ENCODE measurements around the gene APRT.
A peak's percentile ranks its signal among the peaks of the same experiment; 100 is the strongest.
"Not testable (repeated sequence)": the region's sequence is repeated elsewhere in the genome, so short reads cannot be mapped to it uniquely, and the experiment has no call there.

The APRT gene

GRCh38 chr16:88806491-88807111 is 5.1 kb downstream of the APRT start:
- DNase-seq, result no peak

DNA sequence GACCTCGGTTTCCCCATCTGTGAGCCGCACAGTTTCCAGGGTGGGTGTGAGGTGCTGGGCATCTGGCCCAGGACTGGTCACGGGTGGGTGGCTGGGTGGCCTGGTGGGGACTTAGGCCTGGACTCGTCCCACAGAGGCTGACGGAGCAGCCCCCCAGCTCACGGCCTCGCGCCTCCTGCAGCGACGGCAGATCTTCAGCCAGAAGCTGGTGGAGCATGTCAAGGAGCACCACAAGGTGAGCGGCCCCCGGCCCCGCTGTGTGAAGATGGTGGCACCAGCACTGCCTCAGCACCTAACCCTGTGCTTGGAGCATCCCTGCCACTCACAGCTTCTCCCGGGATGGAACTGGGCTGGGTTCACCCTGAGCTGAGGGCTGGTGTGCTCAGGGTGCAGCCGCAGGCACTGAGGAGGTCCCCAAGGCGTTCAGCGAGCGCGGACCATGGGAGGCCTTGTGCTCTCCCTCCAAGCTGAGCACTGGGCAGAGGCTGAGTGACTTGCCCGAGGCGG is 5.8 kb downstream of the APRT start:
- DNase-seq, result no peak

- no peak for DNase-seq
These were observed 6.4 kb downstream of the APRT start for GRCh38 chr16:88805340-88805715.

DNA sequence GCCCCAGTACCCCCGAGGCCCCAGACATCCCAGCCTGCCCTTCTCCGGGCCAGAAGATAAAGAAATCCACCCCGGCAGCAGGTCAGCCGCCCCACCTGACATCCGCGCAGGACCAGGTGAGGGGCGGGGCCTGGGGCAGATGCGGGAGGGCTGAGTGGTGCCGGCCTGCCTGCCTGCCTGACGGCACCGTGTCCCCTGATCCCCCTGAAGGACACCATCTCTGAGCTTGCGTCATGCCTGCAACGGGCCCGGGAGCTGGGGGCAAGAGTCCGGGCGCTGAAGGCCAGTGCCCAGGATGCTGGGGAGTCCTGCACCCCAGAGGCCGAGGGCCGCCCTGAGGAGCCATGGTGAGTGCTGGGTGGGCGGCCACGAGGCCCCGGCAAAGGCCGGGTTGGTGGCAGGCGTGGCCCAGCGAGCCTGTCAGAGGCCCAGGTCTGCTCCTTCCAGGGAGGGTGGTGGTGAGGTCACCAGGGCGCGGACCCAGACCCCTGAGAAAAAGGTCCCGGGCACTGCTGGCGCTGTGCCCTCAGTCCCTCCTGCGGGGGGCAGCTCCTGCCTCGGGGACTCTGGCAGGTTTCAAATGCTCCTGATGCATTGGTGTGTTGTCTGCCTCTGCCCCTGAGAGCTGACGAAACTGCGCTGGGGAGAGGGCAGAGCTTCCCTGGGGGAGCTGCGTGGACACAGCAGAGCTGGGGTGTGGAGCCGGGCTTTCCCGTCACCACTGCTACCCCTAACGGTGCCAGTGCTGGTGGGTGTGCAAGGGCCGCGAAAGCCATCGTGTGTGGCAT is 7.0 kb downstream of the APRT start:
- peak; percentile 20 for DNase-seq

DNA sequence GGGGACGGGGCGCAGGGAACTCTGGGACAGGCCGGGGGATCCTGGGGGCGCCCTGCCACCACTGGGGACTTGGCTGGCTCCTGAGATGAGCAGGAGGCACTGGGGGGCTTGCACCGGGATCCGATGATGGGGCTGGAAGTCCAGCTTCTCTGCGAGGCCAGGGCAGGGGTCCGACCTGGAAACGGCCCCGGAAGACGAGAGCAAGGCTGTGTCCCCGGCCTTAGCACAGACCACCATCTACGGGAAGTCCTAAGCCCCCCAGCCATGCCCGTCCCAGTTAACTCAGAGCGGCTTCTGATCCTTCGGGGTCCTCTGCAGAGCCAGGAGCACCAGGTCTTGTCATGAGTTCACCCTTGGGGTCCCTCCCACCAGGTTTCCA is 7.6 kb downstream of the APRT start:
- DNase-seq, result no peak

GRCh38 chr16:88803264-88803987 is 8.3 kb downstream of the APRT start, which contains the start of gene CDT1:
CDT1 (plus strand) TSS chr16:88803789; CDS start chr16:88803832, 43 bp downstream.
- peak; percentile 70 for DNase-seq

DNA sequence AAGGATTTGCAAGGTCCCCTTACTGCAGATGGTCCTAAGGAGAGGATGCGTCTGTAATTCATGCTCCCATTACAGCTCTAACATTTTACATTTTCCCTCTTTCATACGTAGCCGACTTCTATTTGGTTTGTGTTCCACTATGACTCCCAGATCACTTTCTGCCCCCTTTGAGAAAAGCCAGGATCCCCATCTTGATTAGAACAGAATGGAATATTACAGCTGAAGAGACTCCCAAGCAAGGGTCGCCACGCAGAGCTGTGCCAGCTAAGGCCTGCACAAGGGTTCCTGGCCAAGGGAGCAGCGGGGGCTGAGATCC is 11.5 kb downstream of the APRT start:
- DNase-seq, result no peak

DNA sequence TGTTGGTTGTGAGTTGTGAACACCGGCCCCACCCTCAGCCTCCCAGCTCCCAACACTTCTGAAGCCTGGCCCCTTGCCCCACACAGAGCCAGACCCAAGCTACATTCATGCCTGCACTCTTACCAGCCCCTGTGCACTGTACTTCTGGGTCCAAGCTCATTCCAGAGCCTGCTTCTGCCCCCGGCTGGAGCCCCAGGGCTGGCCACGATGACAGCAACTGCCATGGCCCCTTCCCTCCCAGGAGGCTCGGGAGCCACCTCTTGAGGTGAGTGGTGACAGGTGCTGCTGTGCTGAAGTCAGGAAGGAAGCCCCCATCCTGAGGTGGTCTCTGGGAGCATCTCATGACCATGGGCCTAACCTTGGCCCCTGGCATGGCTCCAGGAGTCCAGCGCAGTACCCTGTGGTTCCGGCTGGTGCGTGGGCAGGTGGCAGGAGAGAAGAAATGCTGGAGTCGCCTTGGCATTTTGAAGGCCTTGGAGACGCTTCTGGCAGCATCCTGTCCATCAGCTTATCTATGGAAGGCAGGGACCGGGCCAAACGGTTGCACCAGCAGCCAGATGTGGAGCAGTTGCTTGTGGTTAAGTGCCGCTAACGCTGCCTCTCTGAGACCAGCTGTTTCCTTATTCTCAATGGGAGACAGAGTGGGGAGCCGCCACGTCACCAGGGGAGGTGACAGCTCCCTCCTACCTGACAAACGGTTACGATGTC is 12.0 kb downstream of the APRT start:
- DNase-seq, result no peak

GRCh38 chr16:88798772-88799455 is 12.8 kb downstream of the APRT start:
- peak; percentile 97 for DNase-seq

GRCh38 chr16:88798073-88798472 is 13.7 kb downstream of the APRT start:
- no peak for DNase-seq

DNA sequence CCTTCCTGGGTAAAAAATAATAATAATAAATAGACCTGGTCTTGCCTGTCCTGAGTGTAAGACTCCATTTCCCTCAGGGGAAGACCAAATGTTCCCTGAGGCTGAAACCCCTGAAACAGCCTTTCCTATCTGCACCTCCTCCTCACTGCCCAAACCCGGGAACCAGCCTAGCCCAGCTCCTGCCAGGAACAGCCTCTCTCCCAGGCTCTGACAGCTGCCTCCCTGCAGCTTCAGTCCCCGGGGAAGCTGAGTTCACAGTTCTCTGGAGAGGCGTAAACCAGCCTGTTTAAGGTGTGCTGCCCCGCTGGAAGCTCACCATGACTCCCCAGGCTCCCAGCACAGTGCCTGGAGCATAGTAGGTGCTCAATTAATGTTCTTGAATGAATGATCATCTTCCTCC is 15.4 kb downstream of the APRT start:
- peak; percentile 61 for DNase-seq

DNA sequence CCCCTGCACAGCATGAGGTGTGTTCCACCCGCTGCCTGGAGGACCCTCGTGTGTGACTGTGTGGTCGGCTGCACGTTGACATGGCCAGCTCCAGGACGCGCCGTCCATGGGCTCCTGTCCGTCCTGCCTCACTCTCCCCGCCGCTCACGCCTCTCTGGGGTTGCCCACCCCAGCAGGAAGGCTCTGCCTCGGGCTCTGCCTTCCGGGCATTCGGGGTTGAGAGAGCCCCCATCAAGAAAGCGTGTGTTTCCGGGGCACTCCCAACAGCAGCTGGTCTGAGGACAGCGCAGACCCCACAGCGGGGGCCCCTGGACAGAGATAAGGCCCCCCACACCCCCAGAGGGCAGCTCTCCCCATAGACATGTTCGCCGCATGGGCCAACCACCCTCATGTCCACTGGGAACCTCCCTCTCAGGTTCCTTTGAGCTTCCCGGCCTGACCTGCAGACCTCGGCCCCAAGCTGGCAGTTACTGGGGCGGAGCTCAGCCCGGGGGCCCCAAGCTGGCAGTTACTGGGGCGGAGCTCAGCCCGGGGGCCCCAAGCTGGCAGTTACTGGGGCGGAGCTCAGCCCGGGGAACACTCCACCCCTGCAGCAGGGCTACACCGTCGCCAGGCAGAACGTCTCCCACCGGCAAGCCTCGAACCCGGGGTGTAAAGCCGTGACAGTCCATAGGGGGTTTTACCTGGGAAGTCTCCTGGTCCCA is 18.3 kb downstream of the APRT start:
- DNase-seq, result no peak

DNA sequence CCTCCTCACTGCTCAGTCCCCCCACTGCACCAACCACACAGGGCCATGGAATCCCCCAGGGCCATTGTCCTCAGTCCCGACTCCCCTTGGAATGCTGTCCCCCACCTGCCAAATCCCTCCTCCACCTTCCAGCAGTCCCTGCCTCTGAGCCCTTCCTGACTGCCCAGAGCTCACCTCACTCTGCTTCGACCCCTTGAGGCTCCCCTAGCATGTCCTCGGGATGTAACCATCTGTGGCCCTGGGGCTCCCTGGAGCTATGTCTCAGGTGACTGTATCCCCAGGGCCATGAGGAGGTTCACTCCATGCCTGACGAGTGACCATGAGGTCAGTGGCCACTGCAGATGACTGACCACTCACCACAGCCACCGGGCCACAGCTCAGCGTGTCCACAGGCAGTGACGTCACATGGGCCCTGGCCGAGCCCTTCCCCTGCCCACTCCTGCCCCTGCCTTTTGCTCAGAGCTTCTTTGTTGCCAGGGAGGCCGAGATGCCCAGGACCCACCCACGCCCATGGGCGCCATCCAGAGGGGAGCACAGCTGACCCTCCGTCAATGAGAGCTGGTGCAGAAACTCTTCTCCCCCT is 19.0 kb downstream of the APRT start:
- no peak for DNase-seq

DNA sequence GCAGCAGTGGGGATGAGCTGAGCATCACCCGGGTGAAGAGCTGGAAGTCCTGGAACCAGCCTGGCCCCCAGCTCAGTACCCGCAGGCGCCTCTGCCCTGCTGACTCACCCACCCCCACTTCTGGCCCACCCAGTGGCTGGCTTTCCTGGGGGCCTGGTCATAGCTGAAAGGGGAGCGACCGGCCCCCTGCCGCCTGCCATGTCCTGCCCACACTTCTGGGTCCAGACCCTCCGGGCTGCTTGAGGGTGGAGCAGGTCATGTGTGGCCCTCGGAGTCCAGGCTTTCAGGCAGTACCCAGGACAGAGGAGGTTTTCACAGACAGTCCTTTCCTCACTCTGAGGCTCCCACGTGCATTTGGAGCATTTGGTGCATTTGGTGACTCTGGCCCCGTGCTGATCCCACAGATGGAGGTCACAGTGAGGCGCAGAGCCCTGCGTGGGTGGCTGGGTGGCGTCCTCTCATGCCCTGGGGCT is 19.6 kb downstream of the APRT start:
- DNase-seq, result no peak

DNA sequence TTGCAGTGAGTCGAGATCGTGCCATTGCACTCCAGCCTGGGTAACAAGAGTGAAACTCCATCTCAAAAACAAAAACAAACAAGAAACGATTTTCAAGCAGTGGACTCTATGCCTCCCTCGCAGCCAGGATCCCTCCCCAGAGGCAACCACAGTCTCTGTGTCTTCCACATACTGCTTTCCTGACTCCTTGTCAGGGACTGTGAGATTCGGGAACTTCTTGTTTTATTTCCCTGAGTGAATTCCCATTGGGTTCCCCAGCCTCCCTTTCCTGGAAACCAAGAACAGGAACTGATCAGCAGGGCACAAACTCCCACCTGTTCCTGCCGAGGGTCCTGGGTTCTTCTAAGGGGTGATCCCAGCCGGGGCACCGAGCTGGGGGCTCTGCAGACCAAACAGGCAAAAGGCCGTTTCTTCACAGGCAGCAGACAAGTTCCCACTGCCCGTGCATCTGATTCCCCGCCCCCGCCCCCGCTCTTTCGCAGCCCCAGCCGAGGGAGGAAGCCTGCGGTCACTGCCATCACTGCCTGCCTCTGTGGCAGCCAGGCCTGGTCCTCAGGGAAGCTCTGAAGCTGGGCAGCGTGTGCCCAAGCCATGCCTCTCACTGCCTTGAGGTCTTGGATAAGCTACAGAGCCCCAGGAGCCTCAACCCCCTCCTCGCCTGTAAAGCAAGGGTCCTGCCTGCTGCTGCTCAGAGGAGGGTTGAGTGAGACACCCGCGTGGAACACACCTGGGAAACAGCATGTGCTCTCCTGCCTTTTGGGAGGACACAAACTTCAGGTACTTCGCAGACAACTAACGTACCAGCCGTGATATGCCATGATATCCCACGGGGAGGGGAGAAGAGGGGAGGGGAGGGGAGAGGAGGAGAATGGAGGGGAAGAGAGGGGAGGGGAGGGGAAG is 21.2 kb downstream of the APRT start:
- no peak for DNase-seq

GRCh38 chr16:88789594-88789993 is 22.1 kb downstream of the APRT start:
- peak; percentile 37 for DNase-seq

GRCh38 chr16:88788749-88789148 is 23.0 kb downstream of the APRT start:
- DNase-seq, result not testable (repeated sequence)

GRCh38 chr16:88787579-88788314 is 24.0 kb downstream of the APRT start:
- no peak for DNase-seq

- DNase-seq, result no peak
These were observed 26.4 kb downstream of the APRT start, which contains the start of gene PIEZO1 for GRCh38 chr16:88785106-88785924. PIEZO1 (minus strand) TSS chr16:88785220; CDS start chr16:88784964, 256 bp downstream.
